AG04450 (cell line): ENCODE results near the gene DNAH10. TPM values are rescaled to one million over a fixed set of nuclear protein-coding genes. Genes with fewer than 3 reads are reported as not detected.

Experiments
- CTCF ChIA-PET: fragments of 300-600, 350-600 bp; formaldehyde crosslinking; extraction: SDS; loops from one replicate; lab custom pipeline; 2022; ENCODE audit warnings: antibody characterized with exemption, inconsistent platforms; lab: Charles Lee
- POLR2A ChIA-PET: fragments of 350-600 bp; formaldehyde crosslinking; extraction: SDS; loops from one replicate; lab custom pipeline; 2021; ENCODE audit warnings: antibody characterized with exemption, inconsistent platforms; lab: Yijun Ruan, JAX
- DNase-seq: peaks from one replicate; pipeline ENCODE4 v3.0.0-alpha.2; 2011; ENCODE audit warnings: low read depth, low spot score
- H3K27ac ChIP-seq: one replicate; pipeline ENCODE4 v1.5.1; 2012; ENCODE audit warnings: low read depth, low read length, control low read depth
- H3K27me3 ChIP-seq: one replicate; pipeline ENCODE4 v1.6.0; 2012; ENCODE audit warnings: low read length; ENCODE audit not compliant: control insufficient read depth, insufficient read depth
- H3K4me3 ChIP-seq: 2 replicates; pipeline ENCODE4 v1.5.1; 2011; ENCODE audit warnings: mild to moderate bottlenecking, low read depth, low read length, control low read depth
- H3K9me3 ChIP-seq: 2 replicates; pipeline ENCODE4 v1.5.1; 2012; ENCODE audit warnings: low read length; ENCODE audit not compliant: control insufficient read depth, insufficient read depth
- CTCF ChIP-seq: IDR thresholded peaks from 2 replicates; pipeline ENCODE4 v1.5.1; 2011; ENCODE audit warnings: low read depth, low read length, control low read depth, inconsistent platforms
- polyA plus RNA-seq: library from polyadenylated mRNA; depleted of rRNA; stranded (reverse); fragments of >200 nt; gene quantifications from 2 replicates; pipeline ENCODE4 v1.2.3, GENCODE V29; 2011

Gene DNAH10
- polyA plus RNA-seq, 1 experiment, result 9.1 TPM

- CTCF ChIA-PET, result no interaction called here
- peaks cover 12% of the 10 kb centered on the region for H3K27me3 ChIP-seq
Observed at GRCh38 chr12:123859035-123859434, 96.9 kb downstream of the DNAH10 start.

GRCh38 chr12:123860377-123860776 lies 98.3 kb downstream of the DNAH10 start:
- H3K27me3 ChIP-seq, result peaks cover 12% of the 10 kb centered on the region

More at GRCh38 chr12:123859035-123859434, 96.9 kb downstream of the DNAH10 start:
- Histone ChIP-seq H3K9me3 (no peaks in the 10 kb centered on the region), H3K4me3 (no peak overlapping the region), H3K27ac (no peak overlapping the region)
- DNase-seq, result no peak
- POLR2A ChIA-PET, result no interaction called here
- TF ChIP-seq CTCF, result no peak

GRCh38 chr12:123861392-123861791 lies 99.3 kb downstream of the DNAH10 start:
- ChIA-PET POLR2A (no interaction called here), CTCF (interaction anchor here (0.6 kb wide), 1 partner anchor 59 kb away, joined by 3 read pairs; no protein-coding TSS in a partner anchor)
- Histone ChIP-seq H3K9me3 (no peaks in the 10 kb centered on the region), H3K27me3 (peaks cover 12% of the 10 kb centered on the region), H3K27ac (no peak overlapping the region), H3K4me3 (no peak overlapping the region)
- no peak for DNase-seq
- TF ChIP-seq CTCF, result no peak

More at GRCh38 chr12:123860377-123860776, 98.3 kb downstream of the DNAH10 start:
- ChIA-PET CTCF (no interaction called here), POLR2A (no interaction called here)
- H3K9me3 ChIP-seq, result no peaks in the 10 kb centered on the region
- TF ChIP-seq CTCF, result no peak
- H3K4me3 ChIP-seq, result no peak overlapping the region
- H3K27ac ChIP-seq, result no peak overlapping the region
- no peak for DNase-seq

GRCh38 chr12:123867141-123867540 lies 105.0 kb downstream of the DNAH10 start:
- CTCF ChIA-PET, result interaction anchor here (1.2 kb wide), 1 partner anchor 38 kb away, joined by 4 read pairs; no protein-coding TSS in a partner anchor
- TF ChIP-seq CTCF, result no peak
- POLR2A ChIA-PET, result no interaction called here
- Histone ChIP-seq H3K27ac (no peak overlapping the region), H3K4me3 (no peak overlapping the region), H3K27me3 (peaks cover 37% of the 10 kb centered on the region), H3K9me3 (no peaks in the 10 kb centered on the region)
- DNase-seq, result no peak

GRCh38 chr12:123868791-123869190 lies 106.7 kb downstream of the DNAH10 start:
- Histone ChIP-seq H3K27me3 (peaks cover 33% of the 10 kb centered on the region), H3K9me3 (no peaks in the 10 kb centered on the region), H3K4me3 (no peak overlapping the region), H3K27ac (no peak overlapping the region)
- no peak for DNase-seq
- ChIA-PET POLR2A (no interaction called here), CTCF (no interaction called here)
- TF ChIP-seq CTCF, result no peak
